GM12891 (cell line): ENCODE measurements around the gene NINJ2.

ENCODE experiments used
- DNase-seq: peaks from one replicate; pipeline ENCODE4 v3.0.0; 2011; ENCODE audit warnings: low spot score; ENCODE audit not compliant: insufficient read length
- FAIRE-seq: peaks from 2 replicates; lab custom pipeline; 2011; peaks lifted over from hg19 to GRCh38; lab: Jason Lieb, UNC
- PAX5 ChIP-seq: IDR thresholded peaks from 2 replicates; pipeline ENCODE4 v1.6.1; 2011; ENCODE audit warnings: low read length, moderate library complexity, mild to moderate bottlenecking; ENCODE audit not compliant: insufficient read depth, severe bottlenecking
- POLR2A ChIP-seq: IDR thresholded peaks from 2 replicates; pipeline ENCODE4 v1.6.1; 2011; ENCODE audit warnings: low read depth, low read length, control low read depth
- POLR2AphosphoS5 ChIP-seq: IDR thresholded peaks from 2 replicates; pipeline ENCODE4 v1.6.1; 2011; ENCODE audit warnings: low read depth, low read length, control low read depth
- POU2F2 ChIP-seq: IDR thresholded peaks from 2 replicates; pipeline ENCODE4 v1.6.1; 2011; ENCODE audit warnings: low read depth, mild to moderate bottlenecking, control low read depth, low read length, moderate library complexity
- SPI1 ChIP-seq: IDR thresholded peaks from 2 replicates; pipeline ENCODE4 v1.6.1; 2011; ENCODE audit warnings: low read depth, low read length, control low read depth
- TAF1 ChIP-seq: IDR thresholded peaks from 2 replicates; pipeline ENCODE4 v1.6.1; 2011; ENCODE audit warnings: low read depth, low read length, control low read depth

The NINJ2 gene

DNA sequence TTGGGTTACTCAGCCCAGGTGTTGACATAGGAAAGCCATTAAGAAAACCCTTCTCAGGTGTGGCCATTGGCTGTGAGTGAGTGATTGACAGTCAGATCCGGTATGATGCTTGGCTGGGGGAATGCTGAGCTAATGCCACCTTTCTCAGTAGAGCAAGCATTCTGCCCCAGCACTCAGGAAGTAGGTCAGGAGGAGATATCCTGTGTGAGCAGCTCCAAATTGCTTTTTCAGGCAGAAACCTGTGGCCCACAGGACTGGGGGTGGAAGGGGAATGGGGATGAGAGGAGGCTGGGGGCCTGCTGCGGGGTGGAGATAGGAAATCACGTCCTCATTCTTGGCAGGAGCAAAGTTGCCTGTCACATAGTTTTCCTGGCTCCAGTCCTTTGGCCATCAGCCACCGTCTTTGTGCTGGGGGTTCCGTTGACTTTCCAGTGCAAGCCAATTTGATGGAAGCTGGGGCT is 55.7 kb downstream of the NINJ2 start:
- peak; percentile 47 for FAIRE-seq
- DNase-seq: no peak
- TF ChIP-seq TAF1 (no peak), SPI1 (no peak), POLR2A (no peak), PAX5 (no peak), POLR2AphosphoS5 (no peak), POU2F2 (no peak)

DNA sequence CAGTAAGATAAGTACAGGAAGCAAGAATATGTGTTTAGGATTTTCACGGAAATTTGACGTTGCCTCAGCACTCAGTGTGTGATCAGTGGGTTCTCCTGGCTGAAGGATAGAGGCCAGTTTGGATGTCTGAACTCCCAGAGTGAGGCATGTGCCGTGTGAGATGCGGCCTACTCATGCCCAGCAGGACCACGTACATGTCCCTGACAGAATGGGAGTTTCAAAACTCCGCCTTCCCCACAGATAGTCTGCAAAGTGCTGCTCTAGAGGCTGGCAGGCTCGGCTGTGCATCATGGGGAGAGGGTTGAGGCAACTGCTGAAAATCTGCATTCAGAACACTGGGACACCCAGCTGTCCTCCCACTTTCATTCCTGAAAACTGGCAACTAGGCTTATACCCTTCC is 58.3 kb downstream of the NINJ2 start:
- FAIRE-seq (peak; percentile 5), DNase-seq (no peak)
- TF ChIP-seq PAX5 (no peak), POLR2A (no peak), POLR2AphosphoS5 (no peak), TAF1 (no peak), SPI1 (no peak), POU2F2 (no peak)

DNA sequence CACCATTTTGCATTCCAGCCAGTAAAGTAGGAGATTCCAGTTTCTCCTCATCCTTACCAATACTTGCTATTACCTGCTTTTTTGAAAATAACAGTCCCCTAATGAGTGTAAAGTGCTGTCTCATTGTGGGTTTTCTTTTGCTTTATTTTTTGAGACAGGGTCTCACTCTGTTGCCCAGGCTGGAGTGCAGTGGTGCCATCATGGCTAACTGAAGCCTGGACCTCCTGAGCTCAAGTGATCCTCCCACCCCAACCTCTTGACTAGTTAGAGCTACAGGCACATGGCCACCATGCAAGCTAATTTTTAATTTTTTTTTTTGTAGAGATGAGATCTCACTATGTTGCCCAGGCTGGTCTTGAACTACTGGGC is 60.6 kb downstream of the NINJ2 start:
- FAIRE-seq (no peak), DNase-seq (no peak)

DNA sequence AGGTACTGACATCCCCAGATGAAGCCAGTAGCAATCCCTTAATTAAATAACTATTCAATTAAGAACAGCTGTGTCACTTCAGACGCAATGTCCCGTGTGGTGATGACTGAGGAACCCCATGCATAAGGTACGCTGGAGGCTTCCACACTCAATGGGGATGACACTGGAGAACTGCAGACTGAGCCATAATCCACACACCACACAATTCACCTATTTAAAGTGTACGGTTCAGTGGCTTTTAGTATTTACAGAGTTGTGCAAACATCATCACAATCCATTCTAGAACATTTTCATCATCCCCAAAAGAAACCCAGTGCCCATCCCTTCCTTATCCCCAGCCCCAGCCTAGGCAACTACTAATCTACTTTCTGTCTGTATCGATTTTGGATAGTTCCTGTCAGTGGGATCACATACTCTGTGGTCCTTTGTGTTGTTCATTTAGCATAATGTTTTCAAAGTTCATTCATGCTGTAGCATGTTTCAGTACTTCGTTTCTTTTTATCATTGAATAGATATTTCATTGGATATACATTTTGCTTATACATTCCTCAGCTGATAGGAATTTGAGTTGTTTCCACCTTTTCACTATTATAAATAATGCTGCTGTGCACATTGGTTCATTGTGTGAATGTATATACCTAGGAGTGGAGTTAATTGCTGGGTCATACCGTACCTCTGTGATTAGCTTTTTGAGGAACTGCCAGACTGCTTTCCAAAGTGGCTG is 61.1 kb downstream of the NINJ2 start:
- DNase-seq: no peak
- no peak for TF ChIP-seq SPI1
- no peak for TF ChIP-seq TAF1
- TF ChIP-seq POLR2A: no peak

More for the DNA sequence above, 60.6 kb downstream of the NINJ2 start:
- no peak for TF ChIP-seq TAF1
- TF ChIP-seq POU2F2: no peak
- TF ChIP-seq POLR2A: no peak
- no peak for TF ChIP-seq SPI1
- TF ChIP-seq POLR2AphosphoS5: no peak
- no peak for TF ChIP-seq PAX5

DNA sequence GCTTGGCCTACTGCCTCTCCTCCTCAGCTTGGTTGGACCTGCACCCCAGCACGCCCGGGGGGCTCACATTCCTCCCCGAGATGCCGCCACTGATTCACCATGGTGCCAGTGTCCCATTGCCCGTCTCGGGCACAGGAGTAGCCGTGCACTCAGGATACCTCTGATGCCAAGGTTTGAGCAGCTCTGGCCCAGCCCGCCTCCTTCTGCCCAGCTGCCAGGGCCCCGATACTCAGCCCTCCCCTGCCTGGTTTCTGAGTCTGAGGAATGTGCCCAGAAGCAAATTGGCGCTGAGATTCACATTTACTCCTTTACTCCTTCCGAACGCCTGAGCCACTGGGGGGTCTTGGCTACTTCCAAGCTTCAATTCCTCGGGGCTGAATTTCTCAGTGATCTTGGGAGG is 63.5 kb downstream of the NINJ2 start:
- DNase-seq: no peak
- no peak for TF ChIP-seq POU2F2
- TF ChIP-seq PAX5: no peak
- TF ChIP-seq POLR2AphosphoS5: no peak
- no peak for TF ChIP-seq SPI1
- no peak for TF ChIP-seq POLR2A
- FAIRE-seq: no peak

More for the DNA sequence above, 61.1 kb downstream of the NINJ2 start:
- FAIRE-seq: no peak

DNA sequence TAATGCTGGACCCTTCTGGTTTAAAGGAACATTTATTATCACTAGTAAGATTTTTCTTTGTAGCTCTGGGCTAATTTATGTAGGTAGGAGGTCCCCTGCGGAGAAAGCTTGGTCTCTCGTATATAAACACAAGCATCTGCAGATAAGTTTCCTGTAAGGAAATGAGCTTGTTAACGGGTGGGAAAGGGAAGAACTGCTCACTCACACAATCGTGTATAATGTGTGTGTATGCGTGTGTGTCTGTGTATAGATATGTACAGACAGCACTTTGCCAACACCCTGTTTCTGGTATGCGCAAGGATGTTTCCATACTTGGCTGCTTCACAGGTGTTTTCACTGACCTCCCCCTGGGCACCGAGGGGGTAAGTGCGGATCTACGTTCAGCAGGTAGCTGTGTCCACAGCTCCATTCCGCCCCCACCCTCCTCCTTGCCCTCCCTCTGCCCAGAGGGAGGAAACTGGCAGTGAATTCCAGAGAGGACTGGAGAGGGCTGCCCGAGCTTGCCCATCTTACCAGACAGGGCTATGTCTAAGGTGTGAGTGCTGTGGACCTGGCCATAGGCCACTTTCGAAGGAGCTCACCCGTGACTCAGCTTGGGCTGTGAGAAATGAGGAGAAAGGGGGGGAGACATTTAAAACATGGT is 65.2 kb downstream of the NINJ2 start:
- FAIRE-seq (no peak), DNase-seq (no peak)
- TF ChIP-seq PAX5: no peak
- TF ChIP-seq POLR2AphosphoS5: no peak
- TF ChIP-seq TAF1: no peak
- no peak for TF ChIP-seq POLR2A
- TF ChIP-seq POU2F2: no peak
- no peak for TF ChIP-seq SPI1

DNA sequence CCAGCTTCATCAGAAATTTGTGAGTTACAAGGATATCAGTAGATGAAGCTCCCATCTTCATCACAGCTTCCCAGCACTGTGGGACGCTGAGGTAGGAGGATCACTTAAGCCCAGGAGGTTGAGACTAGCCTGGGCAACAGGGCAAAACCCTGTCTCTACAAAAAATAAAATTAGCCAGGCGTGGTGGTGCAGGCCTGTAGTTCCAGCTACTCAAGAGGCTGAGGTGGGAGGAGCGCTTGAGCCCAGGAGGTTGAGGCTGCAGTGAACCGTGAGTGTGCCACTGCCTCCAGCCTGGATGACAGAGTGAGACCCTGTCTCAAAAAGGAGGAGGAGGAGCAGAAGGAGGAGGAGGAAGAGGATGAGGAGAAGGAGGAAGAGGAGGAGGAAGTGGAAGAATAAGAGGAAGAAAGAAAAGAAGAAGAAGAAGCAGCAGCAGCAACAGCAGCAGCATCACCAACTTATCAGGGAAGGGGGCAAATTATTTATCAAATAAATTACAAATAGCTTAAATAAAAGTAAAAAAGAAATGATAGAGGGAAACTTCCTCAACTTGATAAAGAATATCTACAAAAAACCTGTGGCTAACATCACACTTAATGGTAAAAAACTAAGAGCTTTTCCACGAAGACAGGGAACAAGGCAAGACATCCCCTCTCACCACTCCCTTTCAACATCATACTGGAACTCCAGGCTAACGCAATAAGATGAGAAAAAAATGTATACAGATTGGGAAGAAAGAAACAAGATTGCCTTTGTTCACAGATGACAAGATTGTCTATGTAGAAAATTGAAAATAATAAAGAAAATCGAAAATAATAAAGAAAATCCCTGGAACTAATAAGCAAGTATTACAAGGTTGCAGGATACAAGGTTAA is 69.6 kb downstream of the NINJ2 start:
- no peak for FAIRE-seq
- DNase-seq: no peak
- TF ChIP-seq POLR2AphosphoS5: no peak

DNA sequence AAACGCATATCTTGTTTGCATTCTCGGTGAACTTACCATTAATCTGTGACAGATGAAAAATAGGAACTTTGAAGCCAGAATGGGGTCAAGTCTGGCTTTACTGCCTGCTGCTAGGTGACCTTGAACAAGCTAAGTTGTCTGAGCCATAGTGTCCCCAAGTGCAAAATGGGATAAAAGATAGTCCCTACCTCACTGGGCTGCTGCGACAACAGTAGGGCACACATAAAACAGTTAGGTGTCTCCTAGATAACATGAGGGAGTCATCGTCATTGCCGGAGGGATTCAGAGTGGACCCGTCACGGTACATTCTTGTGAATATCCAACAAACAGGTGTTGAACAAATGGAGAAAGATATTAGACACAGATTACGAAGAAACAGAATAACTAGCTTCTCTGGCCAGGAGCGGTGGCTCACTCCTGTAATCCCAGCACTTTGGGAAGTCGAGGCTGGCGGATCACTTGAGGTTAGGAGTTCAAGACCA is 71.2 kb downstream of the NINJ2 start:
- DNase-seq (no peak), FAIRE-seq (no peak)
- no peak for TF ChIP-seq TAF1
- TF ChIP-seq SPI1: no peak
- no peak for TF ChIP-seq PAX5
- TF ChIP-seq POU2F2: no peak
- TF ChIP-seq POLR2AphosphoS5: no peak
- TF ChIP-seq POLR2A: no peak

DNA sequence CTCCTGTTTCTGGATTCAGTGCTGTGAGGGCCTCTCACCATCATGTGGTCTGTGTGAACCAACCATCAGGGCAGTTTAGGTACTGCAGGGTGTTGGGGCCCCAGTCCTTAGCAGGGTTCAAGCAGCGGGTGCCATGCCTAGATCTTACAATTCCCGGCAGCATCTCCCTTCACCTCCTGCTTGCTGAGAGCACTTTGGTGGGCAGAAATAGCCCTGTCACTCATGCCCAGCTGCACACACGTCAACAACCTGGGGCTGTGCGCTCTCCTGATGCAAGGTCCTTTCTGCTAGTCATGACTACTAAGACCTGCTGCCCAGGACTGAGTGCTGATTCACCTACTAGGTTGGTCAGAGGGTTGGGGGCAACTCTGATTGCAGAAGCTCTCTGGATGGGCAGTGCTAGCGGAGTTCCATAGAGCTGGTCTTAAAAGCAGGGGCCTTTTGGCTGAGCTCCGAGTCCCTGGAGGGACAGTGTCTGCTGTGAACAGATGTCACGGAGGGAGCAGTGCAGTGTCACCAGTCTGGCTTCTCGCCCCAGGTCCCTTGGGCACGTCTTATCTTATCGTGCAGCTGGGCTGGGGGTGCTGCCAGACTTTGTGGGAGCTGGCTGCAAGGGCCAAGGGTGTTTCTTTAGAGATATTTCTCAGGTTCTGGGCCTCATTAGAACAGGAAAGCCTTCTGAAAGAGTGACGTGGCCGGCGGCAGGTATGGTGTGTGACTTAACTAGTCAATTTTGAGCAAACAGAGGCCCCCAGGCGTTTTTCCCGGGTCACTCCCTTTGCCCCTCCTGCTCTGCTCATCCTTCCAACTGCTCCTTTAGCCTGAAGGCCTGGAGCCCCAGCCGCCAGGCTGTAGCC is 71.8 kb downstream of the NINJ2 start:
- FAIRE-seq: peak; percentile 31
- no peak for DNase-seq
- no peak for TF ChIP-seq SPI1
- no peak for TF ChIP-seq TAF1
- no peak for TF ChIP-seq POLR2AphosphoS5
- no peak for TF ChIP-seq PAX5
- no peak for TF ChIP-seq POLR2A
- no peak for TF ChIP-seq POU2F2
